GM18951 (cell line): ENCODE results near the gene TFDP3.

Experiments used
- POLR2A ChIP-seq: IDR thresholded peaks from 4 replicates; pipeline ENCODE4 v1.6.1; 2011; ENCODE audit warnings: mild to moderate bottlenecking; ENCODE audit not compliant: insufficient read length, insufficient read depth; ENCODE audit errors: extremely low read depth
- in situ Hi-C: fragments of 300-500 bp; cut with MboI; formaldehyde crosslinking; loops from one replicate; pipeline ENCODE4 v1.12.0; 2022; ENCODE audit warnings: low sequenced_read_pairs, mixed read lengths, inconsistent platforms; ENCODE audit not compliant: unreplicated experiment

The TFDP3 gene, protein sequence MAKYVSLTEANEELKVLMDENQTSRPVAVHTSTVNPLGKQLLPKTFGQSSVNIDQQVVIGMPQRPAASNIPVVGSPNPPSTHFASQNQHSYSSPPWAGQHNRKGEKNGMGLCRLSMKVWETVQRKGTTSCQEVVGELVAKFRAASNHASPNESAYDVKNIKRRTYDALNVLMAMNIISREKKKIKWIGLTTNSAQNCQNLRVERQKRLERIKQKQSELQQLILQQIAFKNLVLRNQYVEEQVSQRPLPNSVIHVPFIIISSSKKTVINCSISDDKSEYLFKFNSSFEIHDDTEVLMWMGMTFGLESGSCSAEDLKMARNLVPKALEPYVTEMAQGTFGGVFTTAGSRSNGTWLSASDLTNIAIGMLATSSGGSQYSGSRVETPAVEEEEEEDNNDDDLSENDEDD

DNA sequence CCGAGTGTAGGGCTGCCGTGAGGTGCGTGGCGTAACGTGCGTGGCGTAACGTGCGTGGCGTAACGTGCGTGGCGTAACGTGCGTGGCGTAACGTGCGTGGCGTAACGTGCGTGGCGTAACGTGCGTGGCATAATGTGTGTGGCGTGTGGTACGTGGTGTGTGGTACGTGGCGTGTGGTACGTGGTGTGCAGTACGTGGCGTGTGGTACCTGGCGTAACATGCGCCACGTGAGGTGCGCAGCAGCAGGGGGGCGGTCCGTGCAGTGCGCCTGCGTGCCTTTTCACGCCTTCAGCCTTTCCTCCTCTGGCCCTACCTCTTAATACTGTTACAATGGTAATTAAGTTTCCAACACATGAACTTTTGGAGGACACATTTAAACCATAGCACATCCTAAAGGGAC, at the start of gene TFDP3:
Gene TFDP3 (minus strand): TSS at position 26 of the 400 bp plus-strand sequence. CDS start 95 bp downstream, outside the sequence.
- in situ Hi-C loops = no loop called here
- no peak for TF ChIP-seq POLR2A

DNA sequence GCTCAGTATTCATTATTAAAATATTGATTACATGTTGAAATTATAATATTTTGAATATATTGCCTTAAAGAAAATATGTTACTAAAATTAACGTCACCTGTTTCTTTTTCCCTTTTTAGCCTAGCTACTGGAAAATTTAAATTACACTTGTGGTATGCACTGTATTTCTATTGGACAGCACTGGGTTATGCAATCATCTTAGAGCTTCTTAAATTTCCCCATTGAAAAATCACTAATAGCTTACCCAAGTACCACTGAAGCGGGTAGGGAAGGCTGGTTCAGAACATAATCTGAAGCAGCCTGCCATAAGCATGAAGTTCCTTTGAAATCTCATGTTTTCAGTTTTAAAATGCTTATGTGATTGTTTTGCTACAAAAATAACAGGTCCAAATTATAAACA, 49.5 kb upstream of the TFDP3 start:
- no peak for TF ChIP-seq POLR2A

DNA sequence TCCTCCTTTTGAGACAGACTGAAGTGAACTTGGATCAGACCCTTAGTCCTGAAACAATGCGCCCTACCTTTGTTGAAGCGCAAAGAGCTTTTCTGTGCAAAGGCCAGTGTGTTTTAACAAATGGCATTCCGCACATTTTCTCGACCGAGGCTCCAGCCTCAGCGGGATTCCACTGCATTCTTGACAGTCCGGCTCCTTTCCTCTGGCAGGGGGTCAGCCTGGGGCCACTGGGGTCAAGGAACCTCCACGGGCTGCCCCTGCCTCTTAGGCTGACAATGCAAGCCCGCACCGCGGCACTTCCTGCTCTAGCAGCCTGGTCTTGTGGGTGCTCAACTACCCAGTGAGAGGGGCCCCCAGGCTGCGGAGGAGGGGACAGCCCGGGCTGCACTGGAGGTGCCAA, 47.2 kb upstream of the TFDP3 start:
- no peak for TF ChIP-seq POLR2A
- in situ Hi-C loops = no loop called here

More for the DNA sequence above, 49.5 kb upstream of the TFDP3 start:
- in situ Hi-C loops = no loop called here

DNA sequence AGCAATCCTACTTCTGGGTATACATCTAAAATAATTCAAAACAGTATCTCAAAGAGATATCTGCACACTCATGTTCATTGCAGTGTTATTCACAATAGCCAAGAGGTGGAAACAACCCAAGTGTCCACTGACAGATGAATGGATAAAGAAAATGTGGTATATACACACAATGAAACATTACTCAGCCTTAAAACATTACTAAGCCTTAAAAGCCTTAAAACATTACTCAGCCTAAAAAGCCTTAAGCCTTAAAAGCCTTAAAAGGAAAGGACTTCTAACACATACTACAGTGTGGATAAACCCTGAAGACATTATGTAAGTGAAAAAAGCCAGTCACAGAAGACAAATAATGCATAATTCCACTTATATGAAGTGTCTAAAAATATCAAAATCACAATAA, 40.3 kb upstream of the TFDP3 start:
- TF ChIP-seq POLR2A = no peak
- in situ Hi-C loops = no loop called here

DNA sequence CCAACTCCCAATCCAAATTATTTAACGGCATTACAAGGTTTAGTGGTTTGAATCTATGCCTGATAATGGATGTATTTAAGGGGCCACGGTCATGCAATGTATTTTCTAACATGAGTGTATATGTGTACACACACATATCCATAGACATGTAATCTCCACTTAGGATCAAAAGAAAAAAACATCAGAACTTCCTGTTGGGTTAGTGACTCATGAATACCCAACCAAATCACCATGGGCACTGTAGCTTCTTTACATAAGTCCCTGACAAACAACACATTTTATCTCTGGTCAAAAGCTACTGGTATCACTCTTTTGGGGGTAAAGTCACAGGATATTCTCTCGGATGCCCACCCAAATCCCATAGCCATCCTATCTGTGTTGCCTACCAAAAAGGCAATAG, 36.5 kb upstream of the TFDP3 start:
- in situ Hi-C loops = no loop called here
- TF ChIP-seq POLR2A = no peak

DNA sequence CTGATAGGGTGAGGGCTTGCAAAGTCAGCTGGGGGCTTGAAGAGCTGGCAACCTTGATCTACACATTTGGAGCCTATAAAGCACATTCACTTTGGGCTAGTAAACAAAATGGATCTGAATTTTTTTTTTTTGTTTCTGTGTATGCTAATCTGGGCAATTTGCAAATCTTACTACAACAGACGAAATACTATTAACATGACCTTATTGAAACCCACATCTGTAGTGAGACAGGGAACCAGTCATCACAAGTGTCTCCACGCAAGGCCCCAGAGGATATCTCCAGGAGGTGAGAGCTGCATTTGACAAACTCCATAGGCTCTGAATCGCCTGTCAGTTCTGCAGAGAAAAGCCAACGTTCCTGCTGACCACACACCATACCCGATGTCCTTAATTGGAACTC, 33.0 kb upstream of the TFDP3 start:
- TF ChIP-seq POLR2A = no peak
- in situ Hi-C loops = no loop called here

DNA sequence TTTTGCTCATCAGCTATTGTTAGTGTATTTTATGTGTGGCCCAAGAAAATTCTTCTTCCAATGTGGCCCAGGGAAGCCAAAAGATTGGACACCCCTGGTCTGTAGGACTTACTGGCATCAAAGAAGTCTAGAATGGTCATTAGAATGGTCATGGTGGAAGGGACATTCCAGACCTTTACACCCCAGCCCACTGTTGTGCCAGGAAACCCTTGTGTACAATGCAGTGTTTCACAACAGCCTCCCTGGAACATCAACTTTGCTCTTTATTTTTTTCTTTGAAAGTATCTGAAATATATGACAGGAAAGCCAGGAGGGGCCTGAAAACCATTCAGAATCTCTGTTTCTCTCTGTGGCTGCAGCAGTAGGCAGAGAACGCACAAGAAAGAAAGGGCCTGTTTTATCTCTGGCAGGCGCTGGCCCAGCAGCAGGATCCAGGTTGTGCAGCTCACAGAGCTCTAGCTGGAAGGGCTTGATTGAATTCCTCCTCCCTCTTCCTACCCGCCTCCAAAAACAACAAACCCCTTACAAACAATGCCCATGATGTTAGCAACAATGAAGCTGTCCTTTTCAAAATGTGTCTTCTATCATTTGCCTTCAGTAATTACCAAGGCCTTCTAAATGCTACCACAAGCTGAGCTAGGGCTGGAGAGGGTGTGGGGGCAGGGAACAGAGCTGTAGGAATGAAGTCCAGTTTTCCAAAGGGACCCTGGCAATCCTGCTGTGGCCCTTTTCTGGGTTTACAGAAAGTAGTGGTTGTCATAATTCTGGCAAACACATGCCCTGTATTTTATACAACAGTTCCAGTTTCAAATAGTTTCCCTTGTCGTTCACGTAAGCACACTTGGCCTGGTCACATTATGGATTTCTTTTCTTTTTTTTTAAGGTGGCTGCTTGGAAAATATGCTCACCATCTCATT, 32.3 kb upstream of the TFDP3 start:
- in situ Hi-C loops = no loop called here

DNA sequence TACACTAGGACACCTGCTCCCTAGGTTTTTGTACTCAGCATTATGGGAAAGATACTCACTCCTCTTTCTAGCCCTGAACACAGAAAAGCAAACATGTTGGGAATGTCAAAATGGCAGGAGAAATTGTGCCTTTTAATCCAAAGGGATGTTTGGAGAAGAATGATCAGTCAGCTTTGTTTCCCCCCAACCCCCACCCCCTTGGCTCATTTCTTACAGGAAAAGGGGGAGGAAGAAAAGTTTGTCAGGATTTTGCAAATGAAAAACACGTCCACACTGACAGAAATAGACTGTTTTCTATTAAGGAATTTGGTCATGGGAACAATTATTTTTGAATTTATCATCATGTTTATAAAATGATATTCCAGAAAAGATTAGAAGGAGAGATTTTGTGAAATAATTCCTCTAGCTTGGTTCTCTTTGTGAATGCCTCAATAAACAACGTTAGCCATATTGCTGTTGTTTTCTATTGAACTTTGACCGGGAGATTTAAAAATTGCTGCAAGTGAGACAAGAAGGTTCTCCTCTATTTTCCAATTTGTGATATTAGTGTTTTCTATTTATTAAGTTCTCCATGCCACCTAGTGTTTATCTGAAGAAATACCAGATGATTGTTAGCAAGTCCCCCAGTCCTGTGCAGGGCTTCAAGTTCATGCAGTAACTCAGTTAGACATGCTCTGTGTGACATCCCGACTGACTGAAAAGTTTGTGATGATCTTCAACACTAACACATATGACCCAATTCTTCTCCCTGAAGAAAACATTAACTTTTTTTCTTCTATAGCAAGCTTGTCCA, 31.3 kb upstream of the TFDP3 start:
- in situ Hi-C loops = no loop called here
- TF ChIP-seq POLR2A = no peak

More for the DNA sequence above, 32.3 kb upstream of the TFDP3 start:
- TF ChIP-seq POLR2A = no peak

DNA sequence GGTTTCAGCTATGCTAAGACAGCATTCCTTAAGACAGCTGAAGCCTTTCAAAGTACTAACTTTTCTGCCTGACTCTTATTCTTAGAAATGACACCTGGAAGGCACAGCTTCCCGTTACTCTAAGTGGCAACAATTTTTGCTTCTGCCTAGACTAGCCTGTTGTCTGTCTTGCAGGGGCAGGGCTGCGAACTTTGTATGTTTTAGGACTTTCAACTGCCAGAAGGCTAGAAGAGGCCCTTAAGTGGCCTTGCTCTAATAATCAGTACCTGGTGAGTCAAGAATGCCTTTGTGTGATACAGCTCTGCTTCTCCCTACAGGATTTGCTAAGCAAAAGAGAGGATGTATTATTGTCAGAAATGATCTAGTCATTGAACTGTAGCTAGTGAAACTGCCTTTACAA, 30.0 kb upstream of the TFDP3 start:
- TF ChIP-seq POLR2A = no peak
- in situ Hi-C loops = no loop called here

DNA sequence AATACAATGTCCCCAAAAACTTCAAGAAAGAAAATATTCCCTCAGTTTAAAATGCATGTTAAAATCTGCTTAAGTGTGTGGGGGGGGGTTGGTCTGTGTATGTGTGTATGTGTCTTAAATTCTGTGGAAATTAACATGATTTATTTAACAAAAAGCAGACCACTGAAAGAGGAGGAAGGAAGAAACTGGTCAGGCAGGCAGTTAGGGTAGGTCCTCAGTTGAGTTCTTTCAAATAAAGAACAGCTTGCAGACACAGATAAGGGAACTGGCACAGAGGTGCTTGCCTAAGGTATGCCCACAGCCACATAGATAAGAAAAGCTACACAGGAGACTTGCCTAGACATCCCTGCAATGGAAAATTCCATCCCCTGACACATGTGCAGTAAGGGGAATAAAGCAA, 28.8 kb upstream of the TFDP3 start:
- TF ChIP-seq POLR2A = no peak
- in situ Hi-C loops = no loop called here

DNA sequence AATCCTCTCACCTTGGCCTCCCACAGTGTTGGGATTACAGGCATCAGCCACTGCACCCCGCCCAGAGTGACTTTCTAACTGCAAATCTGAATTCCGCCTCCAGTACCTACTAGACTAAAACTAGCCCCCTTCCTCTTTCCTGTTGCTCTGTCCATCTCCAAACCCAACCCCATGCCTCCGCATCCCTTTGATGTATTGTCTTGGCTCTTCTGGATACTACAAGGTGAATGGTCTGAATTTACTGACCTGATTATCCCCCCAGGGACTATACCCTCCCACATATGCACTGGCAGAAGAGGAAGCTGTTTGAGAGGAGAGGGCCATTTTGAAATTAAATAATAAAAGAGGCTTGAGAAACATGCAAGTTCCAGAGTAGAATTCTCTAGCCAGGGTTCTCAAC, 17.7 kb upstream of the TFDP3 start:
- in situ Hi-C loops = no loop called here
- no peak for TF ChIP-seq POLR2A

DNA sequence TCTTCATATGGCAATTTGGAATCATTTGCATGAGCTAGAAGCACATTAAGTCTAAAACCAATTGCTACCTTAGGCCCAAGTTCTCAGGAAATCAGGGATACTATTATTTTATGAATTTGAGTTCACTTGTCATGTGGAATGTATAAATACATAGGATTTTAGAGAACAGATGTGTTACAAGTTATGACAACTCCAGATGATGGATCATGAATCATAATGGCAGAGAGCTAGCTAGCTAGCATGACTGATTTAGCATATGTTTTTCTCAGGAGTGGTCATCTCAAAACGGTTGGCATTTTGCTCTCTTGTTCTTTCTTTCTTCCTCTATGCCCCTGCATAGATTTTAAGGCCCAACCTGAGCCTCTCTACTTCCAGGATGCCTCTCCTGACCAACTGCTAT, 14.2 kb upstream of the TFDP3 start:
- no peak for TF ChIP-seq POLR2A

DNA sequence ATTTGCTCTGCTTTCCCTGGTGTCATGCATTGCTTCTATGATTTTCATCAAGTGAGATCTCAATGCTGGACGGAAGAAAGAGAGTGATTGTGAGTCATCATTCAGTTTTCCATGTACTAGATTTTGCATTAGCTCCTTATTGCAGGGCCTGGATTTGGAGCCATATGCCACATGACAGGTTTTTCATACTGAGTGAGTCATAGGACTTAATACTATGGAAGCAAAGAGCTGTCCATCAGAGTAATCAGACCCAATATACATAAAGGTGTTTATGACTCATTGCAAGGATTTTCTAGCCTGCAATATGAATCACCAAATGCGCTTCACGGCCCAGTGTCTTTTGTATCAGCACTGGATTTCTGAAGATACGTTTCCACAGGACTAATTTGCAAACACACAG, 11.2 kb upstream of the TFDP3 start:
- in situ Hi-C loops = no loop called here

More for the DNA sequence above, 14.2 kb upstream of the TFDP3 start:
- in situ Hi-C loops = no loop called here

More for the DNA sequence above, 11.2 kb upstream of the TFDP3 start:
- no peak for TF ChIP-seq POLR2A
